ENCODE measurements around the gene CCDC86. TPM values are rescaled to one million over a fixed set of nuclear protein-coding genes. Genes with fewer than 3 reads are reported as not detected.
A peak's percentile ranks its signal among the peaks of the same experiment; 100 is the strongest.

CCDC86 gene
- total and polyA plus RNA-seq, 9 of the 15 experiments (the other 6 are each of a cell fraction or from before 2014, with no cell fraction given) = 4.6 to 102 (median 25.2) TPM

DNA sequence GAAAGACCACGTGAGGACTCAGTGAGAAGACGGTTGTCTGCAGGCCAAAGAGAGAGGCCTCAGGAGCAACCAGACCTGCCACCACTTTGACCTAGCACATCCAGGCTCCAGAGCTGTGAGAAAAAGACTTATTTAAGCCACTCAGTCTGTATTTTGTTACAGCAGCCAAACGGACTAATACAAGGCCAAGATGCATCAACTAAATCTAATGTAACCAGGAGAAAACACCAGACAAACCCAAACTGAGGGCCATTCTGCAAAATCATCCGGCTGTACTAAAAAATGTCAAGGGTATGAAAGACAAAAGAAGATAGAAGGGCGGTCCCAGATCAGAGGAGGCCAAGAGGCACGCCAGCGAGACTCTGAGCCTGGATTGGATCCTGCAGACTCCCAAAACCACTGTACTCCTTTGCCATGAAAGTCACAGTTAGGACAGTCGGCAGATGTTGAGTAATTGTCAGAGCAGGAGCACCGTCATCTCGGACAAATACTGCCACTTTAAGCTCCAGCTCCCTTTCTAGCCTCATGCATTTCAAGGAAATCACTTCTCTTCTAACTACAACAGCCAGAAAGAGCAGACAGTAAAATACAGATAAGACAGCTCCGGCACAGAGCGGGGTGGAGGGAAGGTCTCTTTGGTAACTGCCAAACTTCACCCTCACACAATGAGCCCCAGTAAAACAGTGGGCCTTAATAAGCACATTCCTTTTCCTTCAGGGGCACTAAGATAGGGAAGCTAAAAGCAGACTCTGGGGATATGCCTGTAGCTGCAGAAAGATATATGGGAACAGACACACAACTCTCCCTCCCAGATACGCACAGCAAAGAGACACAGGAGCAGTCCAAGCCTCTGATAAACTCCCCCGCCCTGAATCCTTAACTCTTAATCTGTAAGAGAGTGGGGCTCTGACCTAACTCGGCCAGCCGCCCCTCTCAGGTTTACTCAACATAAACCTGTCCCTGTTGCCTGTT, 21.9 kb downstream of the CCDC86 start (continued):
- TF ChIP-seq KLF10 (CRISPR knock-in tag; IDR thresholded peaks at IDR 0.05) (no peak), LARP7 (IDR thresholded peaks at IDR 0.05) (no peak), MCM7 (IDR thresholded peaks at IDR 0.05) (no peak), TAF1 (IDR thresholded peaks at IDR 0.05; ENCODE audit: control insufficient read depth, extremely low read depth, insufficient read depth, low read length, severe bottlenecking) (no peak), HCFC1 (IDR thresholded peaks at IDR 0.05; ENCODE audit: low read depth, low read length) (no peak), ZNF785 (CRISPR knock-in tag; IDR thresholded peaks at IDR 0.05) (no peak), SRSF3 (IDR thresholded peaks at IDR 0.05; ENCODE audit: insufficient read depth, low read length) (no peak), MAFK (IDR thresholded peaks at IDR 0.05; ENCODE audit: low read length) (no peak), NR3C1 (CRISPR knock-in tag; IDR thresholded peaks at IDR 0.05) (no peak), ARID1B (IDR thresholded peaks at IDR 0.05) (peak; percentile 89), BACH1 (tag; IDR thresholded peaks at IDR 0.05) (no peak), PTTG1 (tag; IDR thresholded peaks at IDR 0.05; ENCODE audit: low read depth) (no peak), NFATC3 (IDR thresholded peaks at IDR 0.05) (no peak), POLR2G (IDR thresholded peaks at IDR 0.05; ENCODE audit: low read depth, low read length) (no peak)
- TF ChIP-seq, protein P1, sequence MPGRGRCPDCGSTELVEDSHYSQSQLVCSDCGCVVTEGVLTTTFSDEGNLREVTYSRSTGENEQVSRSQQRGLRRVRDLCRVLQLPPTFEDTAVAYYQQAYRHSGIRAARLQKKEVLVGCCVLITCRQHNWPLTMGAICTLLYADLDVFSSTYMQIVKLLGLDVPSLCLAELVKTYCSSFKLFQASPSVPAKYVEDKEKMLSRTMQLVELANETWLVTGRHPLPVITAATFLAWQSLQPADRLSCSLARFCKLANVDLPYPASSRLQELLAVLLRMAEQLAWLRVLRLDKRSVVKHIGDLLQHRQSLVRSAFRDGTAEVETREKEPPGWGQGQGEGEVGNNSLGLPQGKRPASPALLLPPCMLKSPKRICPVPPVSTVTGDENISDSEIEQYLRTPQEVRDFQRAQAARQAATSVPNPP (IDR thresholded peaks at IDR 0.05; ENCODE audit: borderline replicate concordance, insufficient read depth, insufficient read length) = no peak
- TF ChIP-seq, protein P2, sequence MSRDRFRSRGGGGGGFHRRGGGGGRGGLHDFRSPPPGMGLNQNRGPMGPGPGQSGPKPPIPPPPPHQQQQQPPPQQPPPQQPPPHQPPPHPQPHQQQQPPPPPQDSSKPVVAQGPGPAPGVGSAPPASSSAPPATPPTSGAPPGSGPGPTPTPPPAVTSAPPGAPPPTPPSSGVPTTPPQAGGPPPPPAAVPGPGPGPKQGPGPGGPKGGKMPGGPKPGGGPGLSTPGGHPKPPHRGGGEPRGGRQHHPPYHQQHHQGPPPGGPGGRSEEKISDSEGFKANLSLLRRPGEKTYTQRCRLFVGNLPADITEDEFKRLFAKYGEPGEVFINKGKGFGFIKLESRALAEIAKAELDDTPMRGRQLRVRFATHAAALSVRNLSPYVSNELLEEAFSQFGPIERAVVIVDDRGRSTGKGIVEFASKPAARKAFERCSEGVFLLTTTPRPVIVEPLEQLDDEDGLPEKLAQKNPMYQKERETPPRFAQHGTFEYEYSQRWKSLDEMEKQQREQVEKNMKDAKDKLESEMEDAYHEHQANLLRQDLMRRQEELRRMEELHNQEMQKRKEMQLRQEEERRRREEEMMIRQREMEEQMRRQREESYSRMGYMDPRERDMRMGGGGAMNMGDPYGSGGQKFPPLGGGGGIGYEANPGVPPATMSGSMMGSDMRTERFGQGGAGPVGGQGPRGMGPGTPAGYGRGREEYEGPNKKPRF (IDR thresholded peaks at IDR 0.05; ENCODE audit: low read depth, low read length) = no peak
- TF ChIP-seq, protein P3, sequence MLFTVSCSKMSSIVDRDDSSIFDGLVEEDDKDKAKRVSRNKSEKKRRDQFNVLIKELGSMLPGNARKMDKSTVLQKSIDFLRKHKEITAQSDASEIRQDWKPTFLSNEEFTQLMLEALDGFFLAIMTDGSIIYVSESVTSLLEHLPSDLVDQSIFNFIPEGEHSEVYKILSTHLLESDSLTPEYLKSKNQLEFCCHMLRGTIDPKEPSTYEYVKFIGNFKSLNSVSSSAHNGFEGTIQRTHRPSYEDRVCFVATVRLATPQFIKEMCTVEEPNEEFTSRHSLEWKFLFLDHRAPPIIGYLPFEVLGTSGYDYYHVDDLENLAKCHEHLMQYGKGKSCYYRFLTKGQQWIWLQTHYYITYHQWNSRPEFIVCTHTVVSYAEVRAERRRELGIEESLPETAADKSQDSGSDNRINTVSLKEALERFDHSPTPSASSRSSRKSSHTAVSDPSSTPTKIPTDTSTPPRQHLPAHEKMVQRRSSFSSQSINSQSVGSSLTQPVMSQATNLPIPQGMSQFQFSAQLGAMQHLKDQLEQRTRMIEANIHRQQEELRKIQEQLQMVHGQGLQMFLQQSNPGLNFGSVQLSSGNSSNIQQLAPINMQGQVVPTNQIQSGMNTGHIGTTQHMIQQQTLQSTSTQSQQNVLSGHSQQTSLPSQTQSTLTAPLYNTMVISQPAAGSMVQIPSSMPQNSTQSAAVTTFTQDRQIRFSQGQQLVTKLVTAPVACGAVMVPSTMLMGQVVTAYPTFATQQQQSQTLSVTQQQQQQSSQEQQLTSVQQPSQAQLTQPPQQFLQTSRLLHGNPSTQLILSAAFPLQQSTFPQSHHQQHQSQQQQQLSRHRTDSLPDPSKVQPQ (CRISPR knock-in tag; IDR thresholded peaks at IDR 0.05; ENCODE audit: borderline replicate concordance) = no peak
- TF ChIP-seq, protein P4, sequence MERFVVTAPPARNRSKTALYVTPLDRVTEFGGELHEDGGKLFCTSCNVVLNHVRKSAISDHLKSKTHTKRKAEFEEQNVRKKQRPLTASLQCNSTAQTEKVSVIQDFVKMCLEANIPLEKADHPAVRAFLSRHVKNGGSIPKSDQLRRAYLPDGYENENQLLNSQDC (CRISPR knock-in tag; IDR thresholded peaks at IDR 0.05) = no peak
- TF ChIP-seq, protein P5, sequence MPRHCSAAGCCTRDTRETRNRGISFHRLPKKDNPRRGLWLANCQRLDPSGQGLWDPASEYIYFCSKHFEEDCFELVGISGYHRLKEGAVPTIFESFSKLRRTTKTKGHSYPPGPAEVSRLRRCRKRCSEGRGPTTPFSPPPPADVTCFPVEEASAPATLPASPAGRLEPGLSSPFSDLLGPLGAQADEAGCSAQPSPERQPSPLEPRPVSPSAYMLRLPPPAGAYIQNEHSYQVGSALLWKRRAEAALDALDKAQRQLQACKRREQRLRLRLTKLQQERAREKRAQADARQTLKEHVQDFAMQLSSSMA (CRISPR knock-in tag; IDR thresholded peaks at IDR 0.05) = no peak
